Skin of body (tissue), 2 donors: Measurements from ENCODE around the gene LGI2. TPM values are rescaled to one million over a fixed set of nuclear protein-coding genes. Genes with fewer than 3 reads are reported as not detected.
A peak's percentile ranks its signal among the peaks of the same experiment; 100 is the strongest.
"Not testable (repeated sequence)": the region's sequence is repeated elsewhere in the genome, so short reads cannot be mapped to it uniquely, and the experiment has no call there.

Source experiments
- DNase-seq: peaks from one replicate; lab custom pipeline; 2025; lab: John Stamatoyannopoulos, UW
- total RNA-seq: library from RNA; depleted of rRNA; stranded (reverse); fragments of >200 nt; gene quantifications from one replicate; pipeline ENCODE4 v1.2.3, GENCODE V29; 2014

The LGI2 gene
- total RNA-seq, 1 donor from 2014 or later, result 0.69 TPM

DNA sequence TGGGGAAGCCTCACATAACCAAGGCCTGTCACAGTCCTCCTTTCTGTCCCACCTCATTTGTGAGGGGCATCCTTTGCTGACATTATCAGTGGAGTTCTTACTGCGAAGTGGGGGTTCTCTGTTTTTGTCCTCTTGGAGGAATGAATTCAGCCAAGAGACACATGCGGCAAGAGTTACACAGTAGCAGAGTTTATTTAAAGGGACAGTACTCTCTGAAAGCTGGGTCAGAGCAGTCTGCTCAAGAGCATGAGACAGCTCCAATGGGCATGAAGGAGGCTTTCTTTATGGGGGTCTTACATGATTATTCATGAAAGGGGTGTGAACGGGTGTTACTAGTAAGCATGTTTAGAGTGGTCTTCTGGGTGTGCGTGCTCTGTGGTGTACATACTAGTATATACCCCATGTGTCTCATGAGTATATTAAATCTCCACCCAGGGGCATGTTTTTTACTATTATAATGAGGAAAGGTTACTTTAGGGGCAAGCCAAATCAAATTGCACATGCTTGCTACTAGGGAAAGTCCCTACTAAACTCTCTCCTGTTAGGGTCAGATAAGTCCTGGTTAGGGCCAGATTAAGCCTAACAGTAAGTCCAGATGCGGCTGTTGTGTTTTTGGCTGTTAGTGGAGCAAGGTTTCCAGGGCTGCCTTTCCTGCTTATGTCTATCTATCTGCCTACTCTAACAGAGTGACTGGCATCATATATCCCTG lies 19.8 kb upstream of the LGI2 start:
- no peak for DNase-seq

DNA sequence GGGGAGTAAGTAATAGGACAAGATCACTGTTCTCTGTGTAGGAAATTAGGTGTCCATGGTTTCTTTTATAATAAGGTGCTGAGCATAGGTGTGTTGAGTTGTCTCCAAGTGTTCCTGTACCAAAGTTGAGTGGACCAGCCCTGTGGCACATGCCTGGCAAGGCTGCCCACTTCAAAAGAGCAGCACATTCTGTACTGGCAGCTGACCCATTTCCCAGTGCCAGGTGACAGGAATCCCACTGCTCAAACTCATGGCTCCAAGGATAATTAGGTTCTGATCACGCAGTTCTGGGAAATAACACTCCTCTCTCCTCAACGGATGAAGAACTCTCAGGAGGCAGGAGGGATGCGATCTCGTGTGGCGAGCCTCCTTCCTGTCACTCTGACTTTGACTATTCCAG lies 12.8 kb upstream of the LGI2 start:
- no peak for DNase-seq

DNA sequence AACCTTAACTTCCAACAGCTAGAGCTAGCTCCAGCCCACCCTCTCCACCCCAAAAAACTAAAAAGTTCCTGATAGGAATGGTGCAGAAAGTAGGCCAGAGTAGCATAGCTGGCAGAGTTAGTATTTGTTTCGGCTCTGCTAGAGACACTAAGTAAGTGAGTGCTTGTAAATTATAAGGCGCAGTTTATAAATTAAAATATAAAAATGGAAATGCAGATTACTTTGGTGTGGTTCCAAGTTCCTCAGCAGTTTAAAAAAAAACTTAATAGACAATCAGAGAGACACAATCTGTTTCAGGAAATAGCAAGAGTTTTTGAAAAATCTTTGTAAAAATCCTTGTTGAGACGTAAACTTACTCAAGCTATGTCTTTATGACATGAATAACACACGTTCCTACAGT lies 2.8 kb upstream of the LGI2 start:
- DNase-seq, result no peak

DNA sequence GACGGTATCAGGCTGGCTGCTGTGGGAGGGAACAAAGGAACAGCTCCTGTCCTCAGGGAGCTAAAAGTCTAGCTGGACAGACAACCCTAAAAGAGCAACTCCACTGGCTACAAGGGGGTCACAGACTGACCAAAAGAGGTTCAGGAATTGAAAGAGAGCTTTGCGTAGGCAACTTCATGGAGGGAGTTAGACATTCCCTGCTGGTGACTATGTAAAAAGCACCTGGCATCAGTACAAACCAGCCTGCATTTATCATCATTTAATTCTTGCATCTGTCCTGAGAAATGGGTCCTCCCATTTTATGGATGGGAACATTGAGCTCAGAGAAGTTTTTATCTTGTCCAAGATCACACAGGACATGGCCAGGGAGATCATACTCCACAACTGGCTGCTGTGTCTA lies 1.4 kb upstream of the LGI2 start:
- DNase-seq, result no peak

- DNase-seq, result no peak
Measured at GRCh38 chr4:25031077-25031621, 403 bp upstream of the LGI2 start.

- DNase-seq, result no peak
Measured at GRCh38 chr4:25029479-25030276, 1.1 kb downstream of the LGI2 start.

DNA sequence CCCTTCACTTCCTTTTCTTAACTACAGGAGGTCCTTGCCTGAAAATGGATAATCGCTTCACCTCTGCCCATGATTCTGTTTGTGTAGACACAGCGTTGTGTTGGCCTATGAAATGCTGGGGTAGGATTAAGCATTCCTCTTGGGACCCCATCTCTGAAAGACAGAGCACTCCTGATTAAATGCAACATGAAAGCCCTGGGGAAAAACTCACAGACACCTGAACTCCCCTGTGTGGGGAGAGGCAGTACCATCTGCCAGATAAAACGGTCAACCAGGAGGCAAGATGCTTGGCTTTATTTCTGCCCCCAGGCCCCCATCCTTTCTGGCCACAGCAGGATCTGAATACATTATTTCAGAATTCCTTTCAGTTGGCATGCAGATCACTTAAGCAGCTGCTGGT lies 1.9 kb downstream of the LGI2 start:
- DNase-seq, result no peak

DNA sequence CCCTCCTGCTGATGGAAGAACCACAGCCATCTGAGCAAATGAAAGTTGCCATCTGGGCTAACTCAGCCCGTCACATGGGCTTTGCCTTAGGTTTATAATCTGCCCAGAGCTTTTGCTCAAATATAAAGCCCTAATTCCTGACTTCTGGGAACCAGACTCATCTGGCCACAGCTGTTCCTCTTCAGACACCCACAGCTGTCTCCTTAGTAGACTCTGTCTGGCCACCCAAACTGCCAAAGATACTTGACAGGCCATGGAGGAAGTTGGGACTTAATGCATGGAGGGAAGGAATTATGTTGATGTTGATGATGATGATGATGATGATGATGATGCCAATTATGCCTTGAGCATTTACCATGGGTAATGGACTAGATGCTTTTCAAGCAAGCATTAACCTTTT lies 8.0 kb downstream of the LGI2 start:
- DNase-seq, result no peak

- peak; percentile 21 for DNase-seq
Measured at GRCh38 chr4:25021216-25021615, 9.5 kb downstream of the LGI2 start.

GRCh38 chr4:25020236-25020635 lies 10.5 kb downstream of the LGI2 start:
- DNase-seq, result no peak

DNA sequence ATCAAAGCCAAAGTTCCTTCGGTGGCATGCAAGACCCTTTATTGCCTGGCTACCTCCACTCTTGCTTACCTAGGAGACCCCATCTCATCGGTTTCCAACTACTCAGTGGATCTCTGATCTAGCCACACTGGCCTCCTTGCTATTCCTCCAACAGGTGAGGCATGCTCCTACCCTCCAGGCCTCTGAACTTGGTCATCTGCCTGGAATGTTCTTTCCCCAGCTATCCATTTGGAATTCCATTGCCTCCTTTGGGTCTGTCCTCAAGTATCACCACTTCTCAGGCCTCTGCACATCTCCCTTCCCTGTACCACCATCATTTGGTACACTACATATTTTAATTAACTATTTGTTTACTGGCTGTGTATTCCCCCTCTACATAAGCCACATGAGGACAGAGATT lies 11.2 kb downstream of the LGI2 start:
- DNase-seq, result no peak

DNA sequence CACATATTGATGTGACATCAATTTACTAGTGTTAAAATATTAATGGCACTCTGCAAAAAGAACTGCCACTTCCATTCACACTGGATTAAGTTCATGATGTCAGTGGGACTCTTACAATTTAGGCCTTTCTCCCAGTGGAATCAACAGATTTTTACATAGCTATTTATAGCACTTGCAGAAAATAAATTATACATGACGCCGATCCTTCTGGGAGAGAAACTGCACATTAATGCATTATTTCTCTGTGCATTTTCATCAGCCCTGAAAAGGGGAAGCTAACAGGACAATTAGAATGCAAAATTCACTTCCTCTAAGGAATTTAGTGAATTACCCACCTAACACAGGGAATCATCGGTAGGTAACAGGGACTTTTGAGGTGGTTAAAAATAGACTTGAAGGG lies 15.7 kb downstream of the LGI2 start:
- DNase-seq, result peak; percentile 68

DNA sequence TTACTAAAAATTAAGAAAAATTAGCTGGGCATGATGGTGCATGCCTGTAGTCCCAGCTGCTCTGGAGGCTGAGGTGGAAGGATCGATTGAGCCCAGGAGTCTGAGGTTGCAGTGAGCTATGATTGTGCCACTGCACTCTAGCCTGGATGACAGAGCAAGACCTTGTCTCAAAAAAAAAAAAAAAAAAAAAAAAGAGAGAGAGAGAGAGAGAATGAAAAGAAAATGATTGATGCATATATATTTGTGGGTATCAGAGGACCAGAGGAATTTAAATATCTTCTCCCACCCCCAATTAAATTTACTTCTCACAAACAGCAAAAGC lies 16.1 kb downstream of the LGI2 start:
- DNase-seq, result not testable (repeated sequence)

- DNase-seq, result peak; percentile 90
Measured at GRCh38 chr4:25013756-25014661, 16.7 kb downstream of the LGI2 start.

- no peak for DNase-seq
Measured at GRCh38 chr4:25012655-25013054, 18.1 kb downstream of the LGI2 start.

DNA sequence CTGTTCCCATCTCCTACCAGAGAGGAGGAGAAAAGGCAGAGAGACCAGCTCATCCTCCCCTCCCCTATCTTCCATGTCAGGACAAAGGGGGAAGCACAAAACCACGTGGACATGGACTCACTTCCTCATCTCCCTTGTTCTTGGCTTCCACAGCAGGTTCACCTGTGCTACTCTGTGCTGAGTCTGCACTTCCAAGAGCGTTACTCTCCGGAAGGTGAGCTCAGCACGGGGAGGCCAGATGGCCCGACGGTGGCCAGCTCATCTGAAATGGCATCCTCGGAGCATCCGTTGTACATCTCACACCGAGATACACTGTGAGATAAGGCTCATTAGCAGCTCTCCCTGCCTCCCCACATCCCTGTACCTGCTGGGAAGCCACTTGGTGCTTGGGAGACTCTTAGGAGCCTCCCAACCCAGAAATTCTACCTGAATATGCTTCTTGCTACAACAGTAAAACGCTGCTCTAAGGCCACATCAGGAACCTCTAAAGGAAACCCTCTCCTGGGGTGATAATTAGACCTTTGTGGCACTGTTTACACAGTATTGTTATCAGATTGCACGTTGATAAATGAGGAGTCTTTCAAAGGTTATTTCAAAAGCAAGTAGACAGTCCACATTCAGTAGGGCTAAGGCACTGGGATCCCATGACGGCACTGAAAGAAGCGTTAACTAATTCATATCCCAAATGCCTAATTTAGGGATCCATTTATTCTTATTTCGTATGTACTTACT lies 19.4 kb downstream of the LGI2 start:
- no peak for DNase-seq

- DNase-seq, result no peak
Measured at GRCh38 chr4:25007598-25007997, 23.1 kb downstream of the LGI2 start.

DNA sequence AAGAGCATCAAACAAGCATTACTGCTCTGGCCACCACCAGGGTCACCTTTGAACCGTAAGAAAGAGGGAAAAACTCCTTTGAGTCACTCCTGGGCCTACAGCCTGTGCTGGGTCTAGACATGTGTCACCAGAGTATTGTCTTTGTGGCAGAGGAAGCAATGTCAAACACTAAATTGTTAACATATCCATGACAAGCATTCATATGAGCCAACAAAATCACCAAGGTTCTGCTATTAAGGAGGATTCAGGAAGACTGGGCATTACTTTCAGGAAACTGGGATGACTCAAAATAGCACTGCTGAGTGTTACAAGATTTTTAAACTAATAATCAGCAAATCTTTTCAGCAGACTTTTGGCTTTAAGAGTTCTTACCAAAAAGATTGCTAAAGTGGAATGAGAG lies 28.1 kb downstream of the LGI2 start:
- DNase-seq, result no peak

DNA sequence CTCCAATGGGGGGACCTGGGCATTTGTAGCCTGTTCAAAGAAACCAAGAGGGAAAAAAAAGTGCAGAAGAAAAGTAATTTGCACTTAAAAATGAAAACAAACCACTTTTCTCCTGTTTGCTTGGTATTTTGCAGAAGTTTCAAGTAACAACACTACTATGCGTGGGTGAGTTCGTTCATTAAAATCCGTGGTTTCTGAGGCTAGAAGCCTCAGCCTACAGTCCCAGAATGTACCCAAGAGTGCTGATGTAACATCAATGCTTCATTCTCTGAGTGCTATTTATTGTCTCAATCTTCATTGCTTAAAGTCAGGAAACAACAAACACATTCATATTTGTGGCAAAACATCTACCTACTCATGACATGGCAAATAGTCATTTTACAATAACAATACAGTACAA lies 29.2 kb downstream of the LGI2 start:
- no peak for DNase-seq

DNA sequence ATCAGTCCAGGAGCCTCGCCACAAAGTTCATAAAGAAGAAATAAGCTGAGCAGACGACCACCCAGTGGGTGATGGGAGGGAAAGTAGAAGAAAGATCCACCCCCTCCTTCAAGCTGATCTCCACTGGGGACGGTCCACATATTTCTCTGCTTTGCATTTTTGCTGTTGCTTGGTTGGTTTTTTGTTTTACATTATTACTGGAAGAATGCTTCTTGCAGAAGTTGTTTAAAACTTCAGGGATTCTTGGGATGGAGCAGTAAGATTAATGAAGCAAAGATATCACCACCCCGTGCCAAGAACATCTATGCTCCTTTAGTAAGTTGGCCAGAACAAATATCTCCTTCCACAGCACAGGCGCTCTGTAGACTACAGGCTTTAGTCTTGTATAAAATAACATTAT lies 30.1 kb downstream of the LGI2 start:
- DNase-seq, result no peak

- DNase-seq, result no peak
Measured at GRCh38 chr4:24999392-25000089, 31.2 kb downstream of the LGI2 start.
